Subcutaneous adipose tissue (tissue), 4 donors: ENCODE results near the gene ACP5. TPM values are rescaled to one million over a fixed set of nuclear protein-coding genes. Genes with fewer than 3 reads are reported as not detected.

Experiments used
- CTCF ChIP-seq: fragments of 450-650 bp; IDR thresholded peaks from one replicate; pipeline ENCODE4 v1.5.1; 2016; ENCODE audit warnings: low read depth, mild to moderate bottlenecking, control low read depth, antibody characterized with exemption, moderate library complexity
- total RNA-seq, 4 donors: library from RNA; depleted of rRNA; stranded (reverse); fragments of >200 nt; gene quantifications; one replicate each; pipeline ENCODE4 v1.1.0, GENCODE V29; 2016

ACP5 gene
- total RNA-seq, result 100 to 1,000 TPM in 1 of 4 donors, 10 to 100 TPM in 3; 38.2 to 474 (median 69.0) TPM

- TF ChIP-seq CTCF, result no peak
Measured at GRCh38 chr19:11577451-11578257, at the start of gene ACP5. ACP5 (minus strand) TSS chr19:11577645; CDS start chr19:11577317, 328 bp downstream.

- TF ChIP-seq CTCF, result no peak
Measured at GRCh38 chr19:11626252-11626651, 48.8 kb upstream of the ACP5 start.

- TF ChIP-seq CTCF, result no peak
Measured at GRCh38 chr19:11624069-11624463, 46.6 kb upstream of the ACP5 start.

- TF ChIP-seq CTCF, result no peak
Measured at GRCh38 chr19:11620553-11620952, 43.1 kb upstream of the ACP5 start.

- no peak for TF ChIP-seq CTCF
Measured at GRCh38 chr19:11617180-11618062, 40.0 kb upstream of the ACP5 start.

GRCh38 chr19:11612816-11613511 lies 35.5 kb upstream of the ACP5 start:
- TF ChIP-seq CTCF, result no peak

- no peak for TF ChIP-seq CTCF
Measured at GRCh38 chr19:11611730-11612129, 34.3 kb upstream of the ACP5 start.
